HG03103 (cell line): ENCODE results near the gene TFPI.

ENCODE experiments used
- ATAC-seq: cut with Tn5 transposase; IDR thresholded peaks from one replicate; pipeline ENCODE4 v1.9.1; 2021; ENCODE audit warnings: low read depth; ENCODE audit not compliant: unreplicated experiment

TFPI gene

DNA sequence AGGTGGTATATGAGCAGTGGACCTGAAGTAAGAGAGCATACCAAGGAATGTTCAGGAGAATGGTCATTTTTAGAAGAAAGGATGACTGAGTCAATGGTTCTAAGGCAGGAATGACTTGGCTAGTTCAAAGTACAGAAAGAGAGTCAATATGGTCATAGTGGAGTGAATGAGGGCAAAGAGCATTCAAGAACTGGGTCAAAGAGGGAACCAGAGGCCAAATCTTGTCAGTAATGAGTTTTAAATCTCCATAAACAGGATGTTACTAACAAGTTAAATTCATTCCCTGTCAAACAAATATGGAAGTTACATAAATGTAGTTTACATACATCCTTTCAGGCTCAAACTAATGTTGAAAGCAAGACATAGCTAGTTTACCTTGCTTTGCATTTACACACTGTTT lies 122.3 kb downstream of the TFPI start:
- ATAC-seq = no peak

- no peak for ATAC-seq
Observed at GRCh38 chr2:187429989-187430388, 124.2 kb downstream of the TFPI start.

- no peak for ATAC-seq
Observed at GRCh38 chr2:187424146-187424545, 130.1 kb downstream of the TFPI start.

GRCh38 chr2:187422282-187422681 lies 132.0 kb downstream of the TFPI start:
- no peak for ATAC-seq

- ATAC-seq = no peak
Observed at GRCh38 chr2:187421519-187421918, 132.7 kb downstream of the TFPI start.

DNA sequence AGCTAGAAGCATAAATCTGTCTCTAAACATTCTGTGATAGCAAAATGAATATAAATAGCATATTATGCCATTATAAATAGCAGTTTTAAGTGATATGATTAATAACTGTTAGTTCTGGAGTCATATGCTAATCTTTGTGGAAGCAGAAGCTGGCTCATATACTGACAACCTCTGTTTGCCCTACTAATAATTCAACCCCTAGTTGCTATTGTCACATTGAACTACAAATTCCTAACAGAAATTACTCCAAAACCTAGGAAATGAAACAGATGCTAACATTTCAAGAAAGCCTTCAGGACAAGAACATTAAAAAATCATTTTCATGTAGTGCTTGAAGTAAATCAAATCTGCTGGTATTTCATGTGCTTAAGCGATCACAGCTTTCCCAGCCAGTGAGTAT lies 134.4 kb downstream of the TFPI start:
- no peak for ATAC-seq

DNA sequence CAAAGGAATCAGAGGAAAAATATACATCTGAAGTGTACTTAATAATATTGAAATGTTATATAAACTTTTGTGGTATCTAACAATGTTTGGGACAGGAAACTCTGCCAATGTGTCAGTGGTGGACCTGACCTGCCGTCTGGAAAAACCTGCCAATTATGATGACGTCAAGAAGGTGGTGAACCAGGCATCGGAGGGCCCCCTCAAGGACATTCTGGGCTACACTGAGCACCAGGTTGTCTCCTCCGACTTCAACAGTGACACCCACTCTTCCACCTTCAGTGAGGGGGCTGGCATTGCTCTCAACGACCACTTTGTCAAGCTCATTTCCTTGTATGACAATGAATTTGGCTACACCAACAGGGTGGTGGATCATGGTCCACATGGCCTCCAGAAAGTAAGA lies 138.8 kb downstream of the TFPI start:
- ATAC-seq = no peak
